GM18873 (cell line): ENCODE data around the gene MMP24OS.

Experiments
- ATAC-seq: cut with Tn5 transposase; IDR thresholded peaks from one replicate; pipeline ENCODE4 v1.9.1; 2021; ENCODE audit warnings: mild to moderate bottlenecking, moderate library complexity, moderate number of reproducible peaks; ENCODE audit not compliant: unreplicated experiment, low FRiP score

The MMP24OS gene

GRCh38 chr20:35307666-35308653, 30.0 kb upstream of the MMP24OS start:
- no peak for ATAC-seq

GRCh38 chr20:35306931-35307517, 29.1 kb upstream of the MMP24OS start:
- no peak for ATAC-seq

GRCh38 chr20:35305682-35306556, 28.0 kb upstream of the MMP24OS start:
- no peak for ATAC-seq

GRCh38 chr20:35304956-35305355, 27.0 kb upstream of the MMP24OS start:
- ATAC-seq = no peak

GRCh38 chr20:35303735-35304491, 26.0 kb upstream of the MMP24OS start:
- ATAC-seq = no peak

GRCh38 chr20:35303382-35303734, 25.4 kb upstream of the MMP24OS start:
- ATAC-seq = no peak

- no peak for ATAC-seq
Measured at GRCh38 chr20:35302421-35303335, 24.8 kb upstream of the MMP24OS start.

GRCh38 chr20:35301426-35301825, 23.5 kb upstream of the MMP24OS start:
- ATAC-seq = no peak

GRCh38 chr20:35300469-35301262, 22.7 kb upstream of the MMP24OS start:
- ATAC-seq = no peak

GRCh38 chr20:35299780-35300179, 21.9 kb upstream of the MMP24OS start:
- ATAC-seq = no peak

GRCh38 chr20:35298264-35298663, 20.3 kb upstream of the MMP24OS start:
- ATAC-seq = no peak

GRCh38 chr20:35297740-35298139, 19.8 kb upstream of the MMP24OS start:
- no peak for ATAC-seq

- no peak for ATAC-seq
Measured at GRCh38 chr20:35297155-35297554, 19.2 kb upstream of the MMP24OS start.

- no peak for ATAC-seq
Measured at GRCh38 chr20:35296101-35296554, 18.2 kb upstream of the MMP24OS start.

- no peak for ATAC-seq
Measured at GRCh38 chr20:35295674-35296073, 17.8 kb upstream of the MMP24OS start.

- ATAC-seq = no peak
Measured at GRCh38 chr20:35295058-35295457, 17.1 kb upstream of the MMP24OS start.

GRCh38 chr20:35294293-35294685, 16.4 kb upstream of the MMP24OS start:
- ATAC-seq = no peak
